SH-SY5Y (cell line): ENCODE data around the gene TMEM115.

Source experiments
- GATA2 ChIP-seq: IDR thresholded peaks from 2 replicates; pipeline ENCODE4 v1.6.1; 2011; ENCODE audit warnings: mild to moderate bottlenecking, low read depth, low read length
- GATA3 ChIP-seq: IDR thresholded peaks from 2 replicates; pipeline ENCODE4 v1.6.1; 2011; ENCODE audit warnings: low read depth, mild to moderate bottlenecking, low read length, moderate library complexity

- TF ChIP-seq GATA2 (no peak), GATA3 (no peak)
Observed at GRCh38 chr3:50374363-50375257, 15.3 kb upstream of the TMEM115 start.
